Measurements from ENCODE around the gene GRIK2.

The GRIK2 gene

GRCh38 chr6:101393829-101394251 is 332 bp downstream of the GRIK2 start:
- Histone ChIP-seq H3K36me3 (replicated peaks) (no peaks in the 10 kb centered on the region), H3K4me3 (peak overlapping the region; percentile 62), H3K27me3 (ENCODE audit: low read depth) (no peaks in the 10 kb centered on the region), H3K9me3 (no peaks in the 10 kb centered on the region), H3K4me1 (peaks cover 11% of the 10 kb centered on the region)
- in situ Hi-C loops (cut with MboI; ENCODE audit: low sequenced_read_pairs), result loop anchor here (25.0 kb wide), 1 partner anchor 282 kb away; no protein-coding TSS in a partner anchor
- DNase-seq (ENCODE audit: low spot score in 2 of 2), result peak in 1 of 2 experiments; percentile 29

GRCh38 chr6:101394936-101395335 is 1.4 kb downstream of the GRIK2 start:
- in situ Hi-C loops (cut with MboI; ENCODE audit: low sequenced_read_pairs), result loop anchor here (25.0 kb wide), 1 partner anchor 283 kb away; no protein-coding TSS in a partner anchor
- no peaks in the 10 kb centered on the region for H3K27me3 ChIP-seq (ENCODE audit: low read depth)
- H3K9me3 ChIP-seq, result no peaks in the 10 kb centered on the region
- H3K36me3 ChIP-seq (replicated peaks), result no peaks in the 10 kb centered on the region; the same call in 1 of the 2 replicates
- no peak for DNase-seq (ENCODE audit: low spot score in 2 of 2)
- peaks cover 11% of the 10 kb centered on the region for H3K4me1 ChIP-seq
- H3K4me3 ChIP-seq, result peak overlapping the region; percentile 62

- H3K9me3 ChIP-seq, result no peaks in the 10 kb centered on the region
- H3K27me3 ChIP-seq (ENCODE audit: low read depth), result no peaks in the 10 kb centered on the region
- in situ Hi-C loops (cut with MboI; ENCODE audit: low sequenced_read_pairs), result loop anchor here (25.0 kb wide), 1 partner anchor 283 kb away; no protein-coding TSS in a partner anchor
- H3K36me3 ChIP-seq (replicated peaks), result no peaks in the 10 kb centered on the region; the same call in 1 of the 2 replicates
- peak overlapping the region; percentile 62 for H3K4me3 ChIP-seq
- peaks cover 11% of the 10 kb centered on the region for H3K4me1 ChIP-seq
- peak in 1 of 2 experiments; percentile 55 for DNase-seq (ENCODE audit: low spot score in 2 of 2)
Observed at GRCh38 chr6:101395345-101395744, 1.8 kb downstream of the GRIK2 start.

- H3K36me3 ChIP-seq (replicated peaks), result no peaks in the 10 kb centered on the region; the same call in 1 of the 2 replicates
- DNase-seq (ENCODE audit: low spot score in 2 of 2), result peak; percentile 61 to 92
- no peaks in the 10 kb centered on the region for H3K27me3 ChIP-seq (ENCODE audit: low read depth)
- in situ Hi-C loops (cut with MboI; ENCODE audit: low sequenced_read_pairs), result loop anchor here (25.0 kb wide), 1 partner anchor 284 kb away; no protein-coding TSS in a partner anchor
- H3K4me3 ChIP-seq, result no peak overlapping the region; the same call in 1 of the 2 replicates
- H3K9me3 ChIP-seq, result no peaks in the 10 kb centered on the region
- H3K4me1 ChIP-seq, result peaks cover 16% of the 10 kb centered on the region
Observed at GRCh38 chr6:101396548-101397173, 3.2 kb downstream of the GRIK2 start.

GRCh38 chr6:101397199-101397598 is 3.7 kb downstream of the GRIK2 start:
- DNase-seq (ENCODE audit: low spot score in 2 of 2), result peak in 1 of 2 experiments; percentile 63
- no peaks in the 10 kb centered on the region for H3K27me3 ChIP-seq (ENCODE audit: low read depth)
- in situ Hi-C loops (cut with MboI; ENCODE audit: low sequenced_read_pairs), result loop anchor here (25.0 kb wide), 1 partner anchor 285 kb away; no protein-coding TSS in a partner anchor

GRCh38 chr6:101398716-101399615 is 5.5 kb downstream of the GRIK2 start:
- Histone ChIP-seq H3K36me3 (replicated peaks) (no peaks in the 10 kb centered on the region; the same call in 1 of the 2 replicates), H3K4me3 (no peak overlapping the region), H3K27me3 (ENCODE audit: low read depth) (no peaks in the 10 kb centered on the region), H3K9me3 (no peaks in the 10 kb centered on the region), H3K4me1 (peaks cover 23% of the 10 kb centered on the region)
- in situ Hi-C loops (cut with MboI; ENCODE audit: low sequenced_read_pairs), result loop anchor here (25.0 kb wide), 1 partner anchor 287 kb away; no protein-coding TSS in a partner anchor
- DNase-seq (ENCODE audit: low spot score in 2 of 2), result no peak

More at GRCh38 chr6:101397199-101397598, 3.7 kb downstream of the GRIK2 start:
- Histone ChIP-seq H3K36me3 (replicated peaks) (no peaks in the 10 kb centered on the region; the same call in 1 of the 2 replicates), H3K4me1 (peaks cover 19% of the 10 kb centered on the region), H3K9me3 (no peaks in the 10 kb centered on the region), H3K4me3 (no peak overlapping the region)

- H3K4me3 ChIP-seq, result no peak overlapping the region
- H3K4me1 ChIP-seq, result peaks cover 23% of the 10 kb centered on the region
- H3K9me3 ChIP-seq, result no peaks in the 10 kb centered on the region
- DNase-seq (ENCODE audit: low spot score in 2 of 2), result no peak
- no peaks in the 10 kb centered on the region; the same call in 1 of the 2 replicates for H3K36me3 ChIP-seq (replicated peaks)
- no peaks in the 10 kb centered on the region for H3K27me3 ChIP-seq (ENCODE audit: low read depth)
- in situ Hi-C loops (cut with MboI; ENCODE audit: low sequenced_read_pairs), result loop anchor here (25.0 kb wide), 1 partner anchor 287 kb away; no protein-coding TSS in a partner anchor
Observed at GRCh38 chr6:101399616-101400162, 6.2 kb downstream of the GRIK2 start.

GRCh38 chr6:101400326-101401135 is 7.0 kb downstream of the GRIK2 start:
- in situ Hi-C loops (cut with MboI; ENCODE audit: low sequenced_read_pairs), result no loop called here
- H3K9me3 ChIP-seq, result no peaks in the 10 kb centered on the region
- H3K4me1 ChIP-seq, result peaks cover 22% of the 10 kb centered on the region
- H3K36me3 ChIP-seq (replicated peaks), result no peaks in the 10 kb centered on the region; the same call in 1 of the 2 replicates
- H3K27me3 ChIP-seq (ENCODE audit: low read depth), result no peaks in the 10 kb centered on the region
- no peak overlapping the region for H3K4me3 ChIP-seq
- no peak for DNase-seq (ENCODE audit: low spot score in 2 of 2)

- Histone ChIP-seq H3K4me3 (no peak overlapping the region), H3K4me1 (peaks cover 17% of the 10 kb centered on the region), H3K27me3 (ENCODE audit: low read depth) (no peaks in the 10 kb centered on the region), H3K36me3 (replicated peaks) (no peaks in the 10 kb centered on the region; the same call in 1 of the 2 replicates), H3K9me3 (no peaks in the 10 kb centered on the region)
- in situ Hi-C loops (cut with MboI; ENCODE audit: low sequenced_read_pairs), result no loop called here
- no peak for DNase-seq (ENCODE audit: low spot score in 2 of 2)
Observed at GRCh38 chr6:101401171-101401570, 7.7 kb downstream of the GRIK2 start.

GRCh38 chr6:101401792-101402621 is 8.5 kb downstream of the GRIK2 start:
- Histone ChIP-seq H3K4me3 (peak overlapping the region; percentile 24), H3K27me3 (ENCODE audit: low read depth) (no peaks in the 10 kb centered on the region), H3K4me1 (peaks cover 13% of the 10 kb centered on the region), H3K9me3 (no peaks in the 10 kb centered on the region), H3K36me3 (replicated peaks) (no peaks in the 10 kb centered on the region; the same call in 1 of the 2 replicates)
- in situ Hi-C loops (cut with MboI; ENCODE audit: low sequenced_read_pairs), result no loop called here
- DNase-seq (ENCODE audit: low spot score in 2 of 2), result peak; percentile 51 to 82

GRCh38 chr6:101402622-101403031 is 9.1 kb downstream of the GRIK2 start:
- H3K27me3 ChIP-seq (ENCODE audit: low read depth), result no peaks in the 10 kb centered on the region
- peaks cover 12% of the 10 kb centered on the region for H3K4me1 ChIP-seq
- H3K4me3 ChIP-seq, result peak overlapping the region; percentile 24
- no peaks in the 10 kb centered on the region; the same call in 1 of the 2 replicates for H3K36me3 ChIP-seq (replicated peaks)
- peak; percentile 34 to 82 for DNase-seq (ENCODE audit: low spot score in 2 of 2)
- in situ Hi-C loops (cut with MboI; ENCODE audit: low sequenced_read_pairs), result no loop called here
- no peaks in the 10 kb centered on the region for H3K9me3 ChIP-seq
